Suprapubic skin (tissue), 4 donors: ENCODE results near the gene CD3G. TPM values are rescaled to one million over a fixed set of nuclear protein-coding genes. Genes with fewer than 3 reads are reported as not detected.

Experiments used
- DNase-seq, 2 donors: peaks; one replicate each; pipeline ENCODE4 v3.0.0-alpha.2; 2019; ENCODE audit warnings: low spot score in 2 of 2
- H3K27ac ChIP-seq: fragments of 200-600 bp; sonication (generic); one replicate; pipeline ENCODE4 v1.5.1; 2019
- H3K27me3 ChIP-seq: fragments of 200-600 bp; sonication (generic); one replicate; pipeline ENCODE4 v1.5.1; 2019
- H3K36me3 ChIP-seq: fragments of 200-600 bp; sonication (generic); one replicate; pipeline ENCODE4 v1.5.1; 2019
- H3K4me1 ChIP-seq: fragments of 200-600 bp; sonication (generic); one replicate; pipeline ENCODE4 v1.5.1; 2019
- H3K4me3 ChIP-seq: fragments of 200-600 bp; sonication (generic); one replicate; pipeline ENCODE4 v1.5.1; 2019; ENCODE audit warnings: mild to moderate bottlenecking
- H3K9me3 ChIP-seq: fragments of 200-600 bp; sonication (generic); one replicate; pipeline ENCODE4 v1.5.1; 2019
- EP300 ChIP-seq: sonication (generic); formaldehyde crosslinking; IDR thresholded peaks from one replicate; pipeline ENCODE4 v1.6.1; 2017; ENCODE audit warnings: antibody characterized with exemption
- POLR2A ChIP-seq, 2 donors: fragments of 450-650 bp; IDR thresholded peaks; one replicate each; pipeline ENCODE4 v1.6.1; 2017; ENCODE audit warnings: antibody characterized with exemption in 2 of 2, mild to moderate bottlenecking in 2 of 2, moderate library complexity in 2 of 2
- POLR2AphosphoS5 ChIP-seq, 3 donors: sonication (generic); formaldehyde crosslinking; IDR thresholded peaks; one replicate each; pipeline ENCODE4 v1.6.1; 2017; ENCODE audit warnings: antibody characterized with exemption in 3 of 3
- WGBS: methylation state at CpG from one replicate; pipeline ENCODE4 v1.1.5; 2018; 5-methylcytosine and 5-hydroxymethylcytosine counted together
- total RNA-seq, 4 donors: library from RNA; depleted of rRNA; stranded (reverse); fragments of >200 nt; gene quantifications; one replicate each; pipeline ENCODE4 v1.1.0, GENCODE V29; 2016
- TF ChIP-seq, protein P1 (sequence below), 2 donors: fragments of 200-600 bp in 1 of 2; fragments of 450-650 bp in 1 of 2; sonication (generic) in 1 of 2; IDR thresholded peaks; one replicate each; pipeline ENCODE4 v1.5.1; 2016 to 2019; ENCODE audit warnings: antibody characterized with exemption in 2 of 2, mild to moderate bottlenecking in 1 of 2, moderate library complexity in 1 of 2

CD3G gene
- total RNA-seq, 4 donors from 2014 or later: 0.73 to 1.2 TPM; not detected in 2

GRCh38 chr11:118340449-118340848 is 3.7 kb upstream of the CD3G start:
- Histone ChIP-seq H3K4me1 (no peaks in the 10 kb centered on the region), H3K36me3 (no peaks in the 10 kb centered on the region), H3K27ac (no peak overlapping the region), H3K4me3 (no peak overlapping the region), H3K9me3 (no peaks in the 10 kb centered on the region), H3K27me3 (peaks cover 10% of the 10 kb centered on the region)
- no peak for DNase-seq
- 83% methylated on average over 3 of the region's 3 CpGs for WGBS
- no peak for TF ChIP-seq POLR2AphosphoS5 (IDR thresholded peaks at IDR 0.05)
- no peak for TF ChIP-seq POLR2A (IDR thresholded peaks at IDR 0.05)
- TF ChIP-seq, protein P1, sequence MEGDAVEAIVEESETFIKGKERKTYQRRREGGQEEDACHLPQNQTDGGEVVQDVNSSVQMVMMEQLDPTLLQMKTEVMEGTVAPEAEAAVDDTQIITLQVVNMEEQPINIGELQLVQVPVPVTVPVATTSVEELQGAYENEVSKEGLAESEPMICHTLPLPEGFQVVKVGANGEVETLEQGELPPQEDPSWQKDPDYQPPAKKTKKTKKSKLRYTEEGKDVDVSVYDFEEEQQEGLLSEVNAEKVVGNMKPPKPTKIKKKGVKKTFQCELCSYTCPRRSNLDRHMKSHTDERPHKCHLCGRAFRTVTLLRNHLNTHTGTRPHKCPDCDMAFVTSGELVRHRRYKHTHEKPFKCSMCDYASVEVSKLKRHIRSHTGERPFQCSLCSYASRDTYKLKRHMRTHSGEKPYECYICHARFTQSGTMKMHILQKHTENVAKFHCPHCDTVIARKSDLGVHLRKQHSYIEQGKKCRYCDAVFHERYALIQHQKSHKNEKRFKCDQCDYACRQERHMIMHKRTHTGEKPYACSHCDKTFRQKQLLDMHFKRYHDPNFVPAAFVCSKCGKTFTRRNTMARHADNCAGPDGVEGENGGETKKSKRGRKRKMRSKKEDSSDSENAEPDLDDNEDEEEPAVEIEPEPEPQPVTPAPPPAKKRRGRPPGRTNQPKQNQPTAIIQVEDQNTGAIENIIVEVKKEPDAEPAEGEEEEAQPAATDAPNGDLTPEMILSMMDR (IDR thresholded peaks at IDR 0.05): no peak
- no peak for TF ChIP-seq EP300

DNA sequence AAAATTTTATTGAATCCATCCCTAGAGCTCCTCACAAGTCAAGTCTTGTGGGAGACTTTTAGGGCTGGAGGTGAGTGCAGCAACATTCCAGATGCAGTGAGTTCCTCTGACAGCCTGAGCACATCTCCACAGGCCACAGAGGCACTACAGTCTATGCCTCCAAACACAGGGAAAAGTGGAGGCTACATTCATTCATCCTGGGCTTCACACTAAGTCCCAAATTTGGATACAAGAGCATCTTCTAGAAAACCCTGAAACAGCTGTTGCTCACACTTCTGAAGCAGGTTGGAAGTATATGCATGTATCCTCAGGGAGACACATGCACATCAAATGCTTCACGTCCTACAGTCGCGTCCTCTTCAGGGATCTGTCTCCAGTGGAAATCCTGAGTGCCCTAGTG is 2.9 kb upstream of the CD3G start:
- Histone ChIP-seq H3K9me3 (no peaks in the 10 kb centered on the region), H3K27ac (no peak overlapping the region), H3K4me1 (no peaks in the 10 kb centered on the region), H3K36me3 (no peaks in the 10 kb centered on the region), H3K27me3 (peaks cover 10% of the 10 kb centered on the region), H3K4me3 (no peak overlapping the region)
- WGBS: 100% methylated on average over 3 of the region's 3 CpGs
- DNase-seq: no peak
- TF ChIP-seq POLR2A (IDR thresholded peaks at IDR 0.05) (no peak), POLR2AphosphoS5 (IDR thresholded peaks at IDR 0.05) (no peak), EP300 (no peak)
- TF ChIP-seq, protein P1 (IDR thresholded peaks at IDR 0.05): no peak

- no peak overlapping the region for H3K4me3 ChIP-seq
- no peaks in the 10 kb centered on the region for H3K9me3 ChIP-seq
- 92% methylated on average over 3 of the region's 5 CpGs for WGBS
- H3K27ac ChIP-seq: no peak overlapping the region
- H3K27me3 ChIP-seq: peaks cover 7% of the 10 kb centered on the region
- H3K4me1 ChIP-seq: no peaks in the 10 kb centered on the region
- TF ChIP-seq POLR2A (IDR thresholded peaks at IDR 0.05): no peak
- TF ChIP-seq EP300: no peak
- no peak for TF ChIP-seq POLR2AphosphoS5 (IDR thresholded peaks at IDR 0.05)
- TF ChIP-seq, protein P1 (IDR thresholded peaks at IDR 0.05): no peak
- no peaks in the 10 kb centered on the region for H3K36me3 ChIP-seq
- DNase-seq: no peak
Observed at GRCh38 chr11:118341815-118342489, 2.2 kb upstream of the CD3G start.

DNA sequence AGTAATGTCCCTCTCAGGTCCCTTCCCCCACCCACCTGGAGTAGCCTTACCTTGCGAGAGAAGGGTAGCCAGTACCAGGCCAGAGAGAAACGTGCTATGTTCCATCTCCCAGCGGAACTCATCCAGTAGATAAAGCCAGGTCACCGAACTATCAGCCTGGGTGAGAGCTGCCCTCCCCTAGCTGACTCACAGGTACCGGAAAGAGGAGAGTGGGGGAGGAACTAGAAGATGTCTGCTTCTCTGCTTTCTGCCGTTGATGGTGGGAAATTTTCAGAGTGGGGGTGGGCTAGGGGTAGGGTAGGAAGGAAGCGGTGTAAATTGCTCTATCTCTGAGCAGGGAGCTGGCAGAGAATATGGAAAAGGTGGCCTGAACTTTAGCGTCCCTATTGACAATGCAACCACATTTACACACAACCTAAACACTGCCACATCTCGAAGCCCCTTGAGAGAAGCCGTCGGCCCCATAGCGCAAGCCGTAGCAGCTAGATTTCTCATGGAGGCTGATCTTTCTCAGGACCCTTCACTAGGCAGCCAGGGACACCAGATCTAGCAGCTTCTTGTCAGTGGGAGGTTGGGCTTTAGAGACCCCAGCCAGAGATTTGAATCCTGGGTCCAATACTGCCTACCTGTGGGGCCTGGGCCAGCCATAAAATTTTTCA is 1.5 kb upstream of the CD3G start, which contains the start of gene CD3D:
Gene CD3D (minus strand): TSS at position 203 of the 659 bp plus-strand sequence. CDS start 98 bp downstream, at position 105.
- H3K4me3 ChIP-seq: no peak within 1 kb of the TSS
- H3K4me1 ChIP-seq: no peaks in the 10 kb centered on the region
- no peaks in the 10 kb centered on the region for H3K36me3 ChIP-seq
- TF ChIP-seq, protein P1 (IDR thresholded peaks at IDR 0.05): no peak
- no peak for TF ChIP-seq POLR2A (IDR thresholded peaks at IDR 0.05)
- no peak for TF ChIP-seq EP300
- no peak for TF ChIP-seq POLR2AphosphoS5 (IDR thresholded peaks at IDR 0.05)
- WGBS: 82% methylated on average over 13 of the region's 13 CpGs
- H3K27me3 ChIP-seq: peaks cover 7% of the 10 kb centered on the region
- H3K9me3 ChIP-seq: no peaks in the 10 kb centered on the region
- no peak for DNase-seq
- no peak within 1 kb of the TSS for H3K27ac ChIP-seq

DNA sequence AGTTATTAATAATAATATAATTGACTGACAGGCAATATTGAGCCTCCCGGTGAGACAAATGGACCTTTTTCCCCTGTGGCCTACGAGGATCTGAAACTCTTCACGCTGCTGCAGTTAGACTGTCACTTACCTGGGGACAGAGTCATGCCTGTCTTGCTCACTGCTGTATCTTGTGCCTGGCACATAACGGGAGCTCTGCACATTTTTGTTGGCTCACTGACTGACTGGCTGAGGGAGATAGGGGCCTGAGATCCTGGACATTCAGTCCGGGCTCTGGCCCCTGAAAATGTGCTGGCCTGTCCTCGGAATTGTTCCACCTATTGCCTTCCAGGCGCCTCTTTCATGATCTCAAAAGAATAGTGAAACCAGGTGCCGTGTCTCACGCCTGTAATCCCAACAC is 896 bp upstream of the CD3G start:
- Histone ChIP-seq H3K9me3 (no peaks in the 10 kb centered on the region), H3K27ac (no peak overlapping the region), H3K36me3 (no peaks in the 10 kb centered on the region), H3K27me3 (peaks cover 9% of the 10 kb centered on the region), H3K4me1 (no peaks in the 10 kb centered on the region), H3K4me3 (no peak overlapping the region)
- TF ChIP-seq EP300 (no peak), POLR2AphosphoS5 (IDR thresholded peaks at IDR 0.05) (no peak), POLR2A (IDR thresholded peaks at IDR 0.05) (no peak)
- TF ChIP-seq, protein P1 (IDR thresholded peaks at IDR 0.05): no peak
- no peak for DNase-seq
- WGBS: 73% methylated on average over 9 of the region's 9 CpGs
